C4-2B (cell line): Measurements from ENCODE around the gene SPEM1.

Source experiments
- ZFX ChIP-seq: fragments of 450-650 bp; IDR thresholded peaks from 2 replicates; pipeline ENCODE4 v1.6.1; 2017
- TF ChIP-seq, protein P1 (sequence below): fragments of 450-650 bp; conservative IDR thresholded peaks from 2 replicates; pipeline ENCODE4 v1.5.1; 2017; ENCODE audit warnings: mild to moderate bottlenecking

DNA sequence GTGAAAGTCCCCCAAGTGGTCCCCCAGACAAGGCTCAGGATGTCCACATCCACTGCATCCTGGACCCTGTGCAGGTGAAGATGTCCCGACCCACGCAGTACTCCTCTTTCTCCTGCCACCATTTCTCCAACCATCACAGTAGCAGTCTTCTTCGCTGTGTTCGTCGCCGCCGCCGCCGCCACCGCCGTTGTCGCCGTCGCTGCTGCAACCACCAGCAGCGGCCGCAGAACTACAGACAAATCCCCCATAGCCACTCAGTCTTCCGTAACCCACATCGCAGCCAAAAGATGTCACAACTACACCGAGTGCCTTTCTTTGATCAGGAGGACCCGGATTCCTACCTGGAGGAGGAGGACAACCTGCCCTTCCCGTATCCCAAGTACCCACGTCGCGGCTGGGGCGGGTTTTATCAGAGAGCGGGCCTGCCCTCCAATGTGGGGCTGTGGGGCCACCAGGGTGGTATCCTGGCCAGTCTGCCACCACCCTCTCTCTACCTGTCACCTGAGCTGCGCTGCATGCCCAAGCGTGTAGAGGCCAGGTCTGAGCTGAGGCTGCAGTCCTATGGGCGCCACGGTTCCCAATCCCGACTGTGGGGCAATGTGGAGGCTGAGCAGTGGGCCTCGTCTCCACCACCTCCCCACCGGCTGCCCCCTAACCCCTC is 6.2 kb downstream of the SPEM1 start:
- TF ChIP-seq, protein P1, sequence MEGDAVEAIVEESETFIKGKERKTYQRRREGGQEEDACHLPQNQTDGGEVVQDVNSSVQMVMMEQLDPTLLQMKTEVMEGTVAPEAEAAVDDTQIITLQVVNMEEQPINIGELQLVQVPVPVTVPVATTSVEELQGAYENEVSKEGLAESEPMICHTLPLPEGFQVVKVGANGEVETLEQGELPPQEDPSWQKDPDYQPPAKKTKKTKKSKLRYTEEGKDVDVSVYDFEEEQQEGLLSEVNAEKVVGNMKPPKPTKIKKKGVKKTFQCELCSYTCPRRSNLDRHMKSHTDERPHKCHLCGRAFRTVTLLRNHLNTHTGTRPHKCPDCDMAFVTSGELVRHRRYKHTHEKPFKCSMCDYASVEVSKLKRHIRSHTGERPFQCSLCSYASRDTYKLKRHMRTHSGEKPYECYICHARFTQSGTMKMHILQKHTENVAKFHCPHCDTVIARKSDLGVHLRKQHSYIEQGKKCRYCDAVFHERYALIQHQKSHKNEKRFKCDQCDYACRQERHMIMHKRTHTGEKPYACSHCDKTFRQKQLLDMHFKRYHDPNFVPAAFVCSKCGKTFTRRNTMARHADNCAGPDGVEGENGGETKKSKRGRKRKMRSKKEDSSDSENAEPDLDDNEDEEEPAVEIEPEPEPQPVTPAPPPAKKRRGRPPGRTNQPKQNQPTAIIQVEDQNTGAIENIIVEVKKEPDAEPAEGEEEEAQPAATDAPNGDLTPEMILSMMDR = no peak
- TF ChIP-seq ZFX = no peak
